Stomach (tissue), 4 donors: Measurements from ENCODE around the gene PPP1R2.

ENCODE experiments used
- EP300 ChIP-seq: sonication (generic); formaldehyde crosslinking; IDR thresholded peaks from one replicate; pipeline ENCODE4 v1.6.1; 2017; ENCODE audit warnings: antibody characterized with exemption
- POLR2A ChIP-seq, 4 donors: fragments of 450-650 bp; IDR thresholded peaks; one replicate each; pipeline ENCODE4 v1.6.1; 2016; ENCODE audit warnings: antibody characterized with exemption in 4 of 4, control low read depth in 2 of 4, mild to moderate bottlenecking in 1 of 4, moderate library complexity in 1 of 4
- POLR2AphosphoS5 ChIP-seq, 3 donors: sonication (generic); formaldehyde crosslinking; IDR thresholded peaks; one replicate each; pipeline ENCODE4 v1.6.1; 2016; ENCODE audit warnings: antibody characterized with exemption in 3 of 3
- TF ChIP-seq, protein P1 (sequence below), 7 experiments: fragments of 450-650 bp in 4 of 7; fragments of 200-600 bp in 3 of 7; sonication (generic) in 3 of 7; IDR thresholded peaks; one replicate each; pipeline ENCODE4 v1.5.1; 2016 to 2019; ENCODE audit warnings: antibody characterized with exemption in 7 of 7, control low read depth in 2 of 7, mild to moderate bottlenecking in 1 of 7

DNA sequence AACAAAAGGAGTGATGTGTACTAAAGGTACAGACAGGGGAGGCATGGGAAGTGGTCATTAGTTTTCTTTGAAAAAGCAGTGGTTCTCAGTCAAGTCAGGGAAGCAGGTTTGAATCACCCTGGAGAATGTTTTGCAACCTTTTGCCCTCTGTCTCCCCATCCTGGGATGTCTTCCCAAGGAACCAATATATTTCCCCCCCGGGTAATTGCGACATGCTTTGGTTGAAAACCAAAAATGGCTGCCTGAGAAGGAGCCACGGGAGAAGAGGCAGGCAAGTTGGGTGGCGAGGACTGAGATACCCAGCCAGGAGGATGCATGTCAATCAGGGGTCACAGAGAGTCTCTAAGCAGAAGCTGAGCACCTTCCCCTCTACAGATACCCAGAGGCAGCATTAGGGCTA is 20.2 kb upstream of the PPP1R2 start:
- no peak for TF ChIP-seq POLR2AphosphoS5 (IDR thresholded peaks at IDR 0.05)
- TF ChIP-seq, protein P1, sequence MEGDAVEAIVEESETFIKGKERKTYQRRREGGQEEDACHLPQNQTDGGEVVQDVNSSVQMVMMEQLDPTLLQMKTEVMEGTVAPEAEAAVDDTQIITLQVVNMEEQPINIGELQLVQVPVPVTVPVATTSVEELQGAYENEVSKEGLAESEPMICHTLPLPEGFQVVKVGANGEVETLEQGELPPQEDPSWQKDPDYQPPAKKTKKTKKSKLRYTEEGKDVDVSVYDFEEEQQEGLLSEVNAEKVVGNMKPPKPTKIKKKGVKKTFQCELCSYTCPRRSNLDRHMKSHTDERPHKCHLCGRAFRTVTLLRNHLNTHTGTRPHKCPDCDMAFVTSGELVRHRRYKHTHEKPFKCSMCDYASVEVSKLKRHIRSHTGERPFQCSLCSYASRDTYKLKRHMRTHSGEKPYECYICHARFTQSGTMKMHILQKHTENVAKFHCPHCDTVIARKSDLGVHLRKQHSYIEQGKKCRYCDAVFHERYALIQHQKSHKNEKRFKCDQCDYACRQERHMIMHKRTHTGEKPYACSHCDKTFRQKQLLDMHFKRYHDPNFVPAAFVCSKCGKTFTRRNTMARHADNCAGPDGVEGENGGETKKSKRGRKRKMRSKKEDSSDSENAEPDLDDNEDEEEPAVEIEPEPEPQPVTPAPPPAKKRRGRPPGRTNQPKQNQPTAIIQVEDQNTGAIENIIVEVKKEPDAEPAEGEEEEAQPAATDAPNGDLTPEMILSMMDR (IDR thresholded peaks at IDR 0.05): no peak
- no peak for TF ChIP-seq EP300
- TF ChIP-seq POLR2A (IDR thresholded peaks at IDR 0.05): no peak
